IMR-90 (cell line): Measurements from ENCODE around the gene IQSEC1. TPM values are rescaled to one million over a fixed set of nuclear protein-coding genes. Genes with fewer than 3 reads are reported as not detected.
A peak's percentile ranks its signal among the peaks of the same experiment; 100 is the strongest.

Source experiments
- ATAC-seq: fragments of 200-7000 bp; cut with Tn5 transposase; 2 replicates; pipeline ENCODE4 v1.9.1; 2020; ENCODE audit warnings: low read depth, mild to moderate bottlenecking, moderate library complexity
- BruUV-seq: library from RNA; stranded (reverse); fragments of 400-500 nt; replicated peaks from 2 replicates; lab custom pipeline; 2021; lab: Mats Ljungman, UMichigan
- CTCF ChIA-PET: fragments of 300-600 bp; formaldehyde crosslinking; extraction: SDS; loops from one replicate; lab custom pipeline; 2021; ENCODE audit warnings: antibody characterized with exemption; lab: Yijun Ruan, JAX
- POLR2A ChIA-PET: fragments of 300-600 bp; sonication (Branson Sonifier 250); formaldehyde crosslinking; loops from one replicate; lab custom pipeline; 2022; ENCODE audit warnings: antibody characterized with exemption; ENCODE audit not compliant: unreplicated experiment; lab: Charles Lee
- DNase-seq: peaks from one replicate; pipeline ENCODE4 v3.0.0; 2013
- H2AFZ ChIP-seq: replicated peaks from 2 replicates; pipeline ENCODE3; 2013; ENCODE audit warnings: low read length, mild to moderate bottlenecking; ENCODE audit not compliant: poor library complexity
- H2AK5ac ChIP-seq: 2 replicates; pipeline ENCODE4 v1.6.1; 2013; ENCODE audit warnings: low read depth, low read length, inconsistent platforms
- H2AK9ac ChIP-seq: replicated peaks from 2 replicates; pipeline ENCODE3; 2013; ENCODE audit warnings: mild to moderate bottlenecking, low read depth, low read length, moderate library complexity; ENCODE audit not compliant: poor library complexity
- H2BK120ac ChIP-seq: 2 replicates; pipeline ENCODE4 v1.6.1; 2013; ENCODE audit warnings: low read depth, low read length, inconsistent platforms
- H2BK15ac ChIP-seq: 3 replicates; pipeline ENCODE4 v1.6.1; 2013; ENCODE audit warnings: low read depth, low read length, inconsistent platforms
- H2BK20ac ChIP-seq: 2 replicates; pipeline ENCODE4 v1.6.1; 2013; ENCODE audit warnings: low read depth, mild to moderate bottlenecking, inconsistent platforms, low read length, moderate library complexity
- H2BK5ac ChIP-seq: 2 replicates; pipeline ENCODE4 v1.6.1; 2013; ENCODE audit warnings: mild to moderate bottlenecking, low read depth, low read length, inconsistent platforms; ENCODE audit not compliant: poor library complexity, severe bottlenecking
- H3K14ac ChIP-seq: replicated peaks from 2 replicates; pipeline ENCODE4 v1.6.1; 2013; ENCODE audit warnings: low read depth, low read length, inconsistent platforms
- H3K18ac ChIP-seq: 2 replicates; pipeline ENCODE4 v1.6.1; 2013; ENCODE audit warnings: low read depth, low read length, control low read depth
- H3K23ac ChIP-seq: 2 replicates; pipeline ENCODE4 v1.6.1; 2013; ENCODE audit warnings: low read depth, low read length, inconsistent platforms
- H3K27ac ChIP-seq: 2 replicates; pipeline ENCODE4 v1.5.1; 2013; ENCODE audit warnings: mild to moderate bottlenecking, control low read depth, low read length; ENCODE audit not compliant: insufficient read depth
- H3K27me3 ChIP-seq: 2 replicates; pipeline ENCODE4 v1.6.1; 2013; ENCODE audit warnings: low read length; ENCODE audit not compliant: control insufficient read depth, insufficient read depth
- H3K36me3 ChIP-seq: 2 replicates; pipeline ENCODE4 v1.6.1; 2013; ENCODE audit warnings: low read length, mixed read lengths; ENCODE audit not compliant: control insufficient read depth, insufficient read depth
- H3K4ac ChIP-seq: 2 replicates; pipeline ENCODE4 v1.6.1; 2013; ENCODE audit warnings: low read depth, low read length, inconsistent platforms
- H3K4me1 ChIP-seq: 2 replicates; pipeline ENCODE4 v1.6.1; 2013; ENCODE audit warnings: low read length, mixed read lengths; ENCODE audit not compliant: control insufficient read depth, insufficient read depth
- H3K4me2 ChIP-seq: 2 replicates; pipeline ENCODE4 v1.6.1; 2013; ENCODE audit warnings: low read depth, mild to moderate bottlenecking, control low read depth, low read length, moderate library complexity
- H3K4me3 ChIP-seq: 2 replicates; pipeline ENCODE4 v1.5.1; 2013; ENCODE audit warnings: low read depth, mild to moderate bottlenecking, control low read depth, low read length, moderate library complexity; ENCODE audit not compliant: insufficient read depth
- H3K56ac ChIP-seq: 2 replicates; pipeline ENCODE4 v1.6.1; 2013; ENCODE audit warnings: low read length, inconsistent platforms; ENCODE audit not compliant: insufficient read depth; ENCODE audit errors: extremely low read depth
- H3K79me1 ChIP-seq, 2 experiments: 2 replicates each; pipeline ENCODE4 v1.6.1; 2013; ENCODE audit warnings: low read length in 2 of 2, inconsistent platforms in 1 of 2, low read depth in 1 of 2
- H3K9ac ChIP-seq: 2 replicates; pipeline ENCODE4 v1.6.1; 2013; ENCODE audit warnings: low read depth, low read length, control low read depth
- H3K9me1 ChIP-seq: 2 replicates; pipeline ENCODE4 v1.6.1; 2013; ENCODE audit warnings: low read length, inconsistent platforms; ENCODE audit not compliant: insufficient read depth
- H3K9me3 ChIP-seq: 2 replicates; pipeline ENCODE4 v1.6.1; 2013; ENCODE audit warnings: low read length; ENCODE audit not compliant: control insufficient read depth, insufficient read depth
- H4K20me1 ChIP-seq: 2 replicates; pipeline ENCODE4 v1.6.1; 2013; ENCODE audit warnings: low read length, inconsistent platforms; ENCODE audit not compliant: insufficient read depth
- H4K5ac ChIP-seq: 2 replicates; pipeline ENCODE4 v1.6.1; 2013; ENCODE audit warnings: mild to moderate bottlenecking, low read depth, low read length, control low read depth
- H4K8ac ChIP-seq, 2 experiments: 2 replicates each; pipeline ENCODE4 v1.6.1; 2013; ENCODE audit warnings: low read depth in 2 of 2, low read length in 2 of 2, control low read depth in 1 of 2, inconsistent platforms in 1 of 2
- H4K91ac ChIP-seq: 2 replicates; pipeline ENCODE4 v1.6.1; 2013; ENCODE audit warnings: low read depth, low read length, inconsistent platforms; ENCODE audit not compliant: insufficient read depth
- RAD21 ChIP-seq: IDR thresholded peaks from 2 replicates; pipeline ENCODE4 v1.6.1; 2012; ENCODE audit warnings: low read length, improper control_type of control experiment
- WGBS, 2 experiments: methylation state at CpG; one replicate each; pipeline versions ENCODE4 v1.1.5 to v1.1.7; 2013; ENCODE audit warnings: missing lambda C conversion rate in 2 of 2; ENCODE audit not compliant: insufficient read length in 1 of 2; ENCODE audit errors: extremely low coverage in 2 of 2; 5-methylcytosine and 5-hydroxymethylcytosine counted together
- dilution Hi-C: fragments of 300-500 bp; cut with HindIII; formaldehyde crosslinking; loops from one replicate; pipeline ENCODE4 v1.14.3; 2018; ENCODE audit warnings: low sequenced_read_pairs; ENCODE audit not compliant: unreplicated experiment
- in situ Hi-C: fragments of 300-500 bp; cut with MboI; formaldehyde crosslinking; loops from 3 replicates; pipeline ENCODE4 v1.14.3; 2019; ENCODE audit warnings: low sequenced_read_pairs, inconsistent platforms, mixed read lengths
- intact Hi-C: fragments of 100-400 bp; cut with micrococcal nuclease; formaldehyde crosslinking; loops from 2 replicates; pipeline ENCODE4 v1.10.0; 2022
- polyA plus RNA-seq, 3 experiments: library from polyadenylated mRNA; depleted of rRNA; stranded (reverse); fragments of >200 nt; gene quantifications; 2 replicates each; pipeline ENCODE4 v1.2.3, GENCODE V29; 2012; ENCODE audit warnings: low replicate concordance in 1 of 3
- total RNA-seq: library from RNA; depleted of rRNA; stranded (reverse); fragments of >200 nt; gene quantifications from 2 replicates; pipeline ENCODE4 v1.2.3, GENCODE V29; 2012
- TF ChIP-seq, protein P1 (sequence below): fragments of 150-350 bp; IDR thresholded peaks from 2 replicates; pipeline ENCODE4 v1.6.1; 2016; ENCODE audit warnings: low read depth, mild to moderate bottlenecking, low read length, moderate library complexity, borderline replicate concordance

Gene IQSEC1
- total and polyA plus RNA-seq, 2 of the 4 experiments (the other 2 are of a cell fraction), result 5.9 to 11.9 TPM

DNA sequence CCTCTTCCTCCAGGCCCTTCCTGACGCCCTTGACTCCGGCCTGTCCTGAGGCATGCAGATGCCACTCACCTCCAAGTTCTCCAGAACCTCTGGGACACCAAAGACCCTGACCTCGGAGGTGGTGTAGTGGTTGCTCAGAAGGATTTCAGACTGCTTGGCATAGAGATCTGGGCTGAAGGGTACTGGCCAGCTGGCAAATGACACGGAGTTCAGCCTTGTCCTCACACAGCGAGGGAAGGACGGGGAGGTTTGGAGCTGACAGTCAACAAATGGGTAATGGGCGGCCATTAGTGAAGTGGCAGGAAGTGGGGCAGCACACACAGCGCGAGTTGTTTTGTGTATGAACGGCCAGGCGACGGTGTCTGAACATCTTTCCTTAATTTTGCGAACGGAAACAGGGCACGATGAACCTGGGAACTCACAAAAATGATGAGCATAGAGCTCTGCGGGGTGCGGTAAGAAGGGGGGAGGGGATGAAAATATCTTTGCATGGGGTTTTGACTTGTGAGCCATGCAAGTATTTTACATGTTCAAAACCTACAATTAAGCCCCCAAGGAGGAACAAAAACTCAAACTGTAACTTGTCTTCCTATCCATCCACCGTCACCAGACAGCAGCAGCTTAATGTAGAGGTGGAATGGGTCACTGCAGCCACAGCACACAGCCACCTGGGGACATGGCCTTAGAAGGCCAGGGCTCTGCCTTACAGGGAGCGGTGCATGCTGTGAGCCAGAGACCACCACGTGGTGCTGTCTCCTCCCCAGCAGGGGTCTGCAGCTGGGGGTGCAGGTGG lies 188.2 kb downstream of the IQSEC1 start:
- Histone ChIP-seq H3K27ac (no peak overlapping the region), H3K4me3 (no peak overlapping the region), H2AK9ac (no peak overlapping the region), H3K18ac (no peak overlapping the region), H4K8ac (no peak overlapping the region), H3K9me1 (peaks cover 3% of the 10 kb centered on the region; the same call in 1 of the 2 replicates), H3K14ac (no peak overlapping the region), H2AK5ac (no peak overlapping the region), H3K36me3 (no peaks in the 10 kb centered on the region), H3K56ac (no peak overlapping the region), H2BK20ac (no peak overlapping the region), H3K4ac (no peak overlapping the region), H2BK5ac (no peak overlapping the region), H4K5ac (no peak overlapping the region), H3K27me3 (peaks cover 31% of the 10 kb centered on the region), H3K23ac (no peak overlapping the region), H2AFZ (peak overlapping the region; percentile 35), H4K91ac (no peak overlapping the region), H3K9ac (no peak overlapping the region), H4K20me1 (no peaks in the 10 kb centered on the region), H2BK120ac (no peak overlapping the region), H3K4me2 (no peak overlapping the region), H3K79me1 (no peaks in the 10 kb centered on the region), H3K4me1 (no peaks in the 10 kb centered on the region; the same call in 1 of the 2 replicates), H3K9me3 (no peaks in the 10 kb centered on the region), H2BK15ac (no peak overlapping the region)
- CTCF ChIA-PET, result no interaction called here
- no peak for DNase-seq
- dilution Hi-C loops, result no loop called here
- no TSS peak for BruUV-seq
- intact Hi-C loops, result no loop called here
- TF ChIP-seq, protein P1, sequence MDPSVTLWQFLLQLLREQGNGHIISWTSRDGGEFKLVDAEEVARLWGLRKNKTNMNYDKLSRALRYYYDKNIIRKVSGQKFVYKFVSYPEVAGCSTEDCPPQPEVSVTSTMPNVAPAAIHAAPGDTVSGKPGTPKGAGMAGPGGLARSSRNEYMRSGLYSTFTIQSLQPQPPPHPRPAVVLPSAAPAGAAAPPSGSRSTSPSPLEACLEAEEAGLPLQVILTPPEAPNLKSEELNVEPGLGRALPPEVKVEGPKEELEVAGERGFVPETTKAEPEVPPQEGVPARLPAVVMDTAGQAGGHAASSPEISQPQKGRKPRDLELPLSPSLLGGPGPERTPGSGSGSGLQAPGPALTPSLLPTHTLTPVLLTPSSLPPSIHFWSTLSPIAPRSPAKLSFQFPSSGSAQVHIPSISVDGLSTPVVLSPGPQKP, result no peak
- no peak for TF ChIP-seq RAD21
- POLR2A ChIA-PET, result no interaction called here
- ATAC-seq, result no peak
- 87% methylated on average over 9 of the region's 20 CpGs; no CpG with 5 or more reads in 1 of the 2 experiments for WGBS, 2 experiments
- in situ Hi-C loops, result loop anchor here (25.0 kb wide), 1 partner anchor 748 kb away; no protein-coding TSS in a partner anchor
